OCI-LY1 (cell line): ENCODE measurements around the gene GALNTL6.

Experiments used
- H2AFZ ChIP-seq: fragments of 200-600 bp; sonication (generic), shearing (Covaris generic); 2 replicates; pipeline ENCODE4 v1.6.0; 2014; ENCODE audit warnings: antibody characterized with exemption, mild to moderate bottlenecking, low read length
- H3F3A ChIP-seq: fragments of 200-600 bp; sonication (generic), shearing (Covaris generic); 2 replicates; pipeline ENCODE4 v1.6.0; 2014; ENCODE audit warnings: mild to moderate bottlenecking, antibody characterized with exemption, low read length, moderate library complexity; ENCODE audit not compliant: insufficient read depth
- H3K27ac ChIP-seq: fragments of 200-600 bp; sonication (generic); 2 replicates; pipeline ENCODE4 v1.5.1; 2014; ENCODE audit warnings: low read length, mixed run types, mild to moderate bottlenecking, low read depth; ENCODE audit not compliant: poor library complexity, severe bottlenecking
- H3K27me3 ChIP-seq: fragments of 200-600 bp; sonication (generic); 2 replicates; pipeline ENCODE4 v1.6.0; 2014; ENCODE audit warnings: antibody characterized with exemption, mild to moderate bottlenecking, low read length, moderate library complexity; ENCODE audit not compliant: insufficient read depth
- H3K36me3 ChIP-seq: fragments of 200-600 bp; sonication (generic); 2 replicates; pipeline ENCODE4 v1.6.1; 2014; ENCODE audit warnings: mild to moderate bottlenecking, antibody characterized with exemption, low read length, moderate library complexity, mixed read lengths; ENCODE audit not compliant: insufficient read depth
- H3K4me1 ChIP-seq: fragments of 200-600 bp; sonication (generic); 2 replicates; pipeline ENCODE4 v1.5.1; 2014; ENCODE audit warnings: mild to moderate bottlenecking, low read length, moderate library complexity; ENCODE audit not compliant: insufficient read depth, severe bottlenecking
- H3K4me2 ChIP-seq: fragments of 200-600 bp; sonication (generic), shearing (Covaris generic); 2 replicates; pipeline ENCODE4 v1.6.1; 2014; ENCODE audit warnings: low read length
- H3K4me3 ChIP-seq: fragments of 200-600 bp; sonication (generic); 2 replicates; pipeline ENCODE4 v1.5.1; 2014; ENCODE audit warnings: low read length, low read depth, mild to moderate bottlenecking, mixed read lengths; ENCODE audit not compliant: poor library complexity, severe bottlenecking
- H3K79me2 ChIP-seq: fragments of 200-600 bp; shearing (Covaris generic); 2 replicates; pipeline ENCODE4 v1.6.1; 2016; ENCODE audit warnings: mixed run types, low read length, mixed read lengths; ENCODE audit not compliant: insufficient read depth
- H3K9ac ChIP-seq: fragments of 200-600 bp; sonication (generic), shearing (Covaris generic); 2 replicates; pipeline ENCODE4 v1.6.1; 2014; ENCODE audit warnings: mild to moderate bottlenecking, low read length, mixed read lengths
- H3K9me2 ChIP-seq: fragments of 200-600 bp; sonication (generic), shearing (Covaris generic); 2 replicates; pipeline ENCODE4 v1.6.1; 2014; ENCODE audit warnings: low read depth, mild to moderate bottlenecking, low read length, mixed read lengths
- H3K9me3 ChIP-seq: fragments of 200-600 bp; shearing (Covaris generic); 2 replicates; pipeline ENCODE4 v1.6.1; 2014; ENCODE audit warnings: low read length, mixed read lengths
- H4K20me1 ChIP-seq: fragments of 200-600 bp; sonication (generic), shearing (Covaris generic); 2 replicates; pipeline ENCODE4 v1.6.0; 2016; ENCODE audit warnings: mild to moderate bottlenecking, low read length; ENCODE audit not compliant: insufficient read depth
- EZH2 ChIP-seq: fragments of 200-600 bp; sonication (generic), shearing (Covaris generic); IDR thresholded peaks from 2 replicates; pipeline ENCODE4 v1.8.0; 2017; ENCODE audit warnings: borderline replicate concordance, mixed run types, mild to moderate bottlenecking, antibody characterized with exemption, low read length, moderate library complexity, mixed read lengths
- TF ChIP-seq, protein P1 (sequence below): fragments of 200-600 bp; sonication (generic), shearing (Covaris generic); IDR thresholded peaks from 2 replicates; pipeline ENCODE4 v1.5.1; 2017; ENCODE audit warnings: mild to moderate bottlenecking, antibody characterized with exemption, low read length, moderate library complexity, mixed read lengths

The GALNTL6 gene

DNA sequence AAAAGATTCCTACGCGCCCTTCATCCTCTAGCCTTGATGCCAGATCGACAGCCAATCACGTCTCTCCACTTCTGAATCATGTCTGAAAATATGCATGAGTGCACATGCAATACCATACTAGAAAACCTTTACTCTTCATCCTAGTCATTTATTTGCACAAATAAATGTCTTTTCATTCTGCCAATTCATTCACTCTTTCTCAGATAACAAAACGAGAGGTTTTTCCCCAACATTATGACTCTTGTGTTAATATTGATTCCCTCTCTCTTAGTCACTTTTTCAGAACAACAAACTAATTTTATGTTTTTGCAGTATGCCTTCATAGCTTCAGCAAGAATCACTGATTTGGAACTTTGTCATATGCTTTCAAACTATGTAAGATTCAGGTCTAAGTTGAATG lies 806.0 kb downstream of the GALNTL6 start:
- no peak for TF ChIP-seq EZH2
- TF ChIP-seq, protein P1, sequence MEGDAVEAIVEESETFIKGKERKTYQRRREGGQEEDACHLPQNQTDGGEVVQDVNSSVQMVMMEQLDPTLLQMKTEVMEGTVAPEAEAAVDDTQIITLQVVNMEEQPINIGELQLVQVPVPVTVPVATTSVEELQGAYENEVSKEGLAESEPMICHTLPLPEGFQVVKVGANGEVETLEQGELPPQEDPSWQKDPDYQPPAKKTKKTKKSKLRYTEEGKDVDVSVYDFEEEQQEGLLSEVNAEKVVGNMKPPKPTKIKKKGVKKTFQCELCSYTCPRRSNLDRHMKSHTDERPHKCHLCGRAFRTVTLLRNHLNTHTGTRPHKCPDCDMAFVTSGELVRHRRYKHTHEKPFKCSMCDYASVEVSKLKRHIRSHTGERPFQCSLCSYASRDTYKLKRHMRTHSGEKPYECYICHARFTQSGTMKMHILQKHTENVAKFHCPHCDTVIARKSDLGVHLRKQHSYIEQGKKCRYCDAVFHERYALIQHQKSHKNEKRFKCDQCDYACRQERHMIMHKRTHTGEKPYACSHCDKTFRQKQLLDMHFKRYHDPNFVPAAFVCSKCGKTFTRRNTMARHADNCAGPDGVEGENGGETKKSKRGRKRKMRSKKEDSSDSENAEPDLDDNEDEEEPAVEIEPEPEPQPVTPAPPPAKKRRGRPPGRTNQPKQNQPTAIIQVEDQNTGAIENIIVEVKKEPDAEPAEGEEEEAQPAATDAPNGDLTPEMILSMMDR, result no peak
- no peaks in the 10 kb centered on the region for H3K79me2 ChIP-seq
- H3K27ac ChIP-seq, result no peak overlapping the region
- H3K9ac ChIP-seq, result no peak overlapping the region
- H4K20me1 ChIP-seq, result no peaks in the 10 kb centered on the region
- no peaks in the 10 kb centered on the region for H3K9me2 ChIP-seq
- H3K4me3 ChIP-seq, result no peak overlapping the region
- H2AFZ ChIP-seq, result no peak overlapping the region
- no peaks in the 10 kb centered on the region for H3K36me3 ChIP-seq
- no peaks in the 10 kb centered on the region for H3K4me1 ChIP-seq
- no peaks in the 10 kb centered on the region for H3F3A ChIP-seq
- H3K4me2 ChIP-seq, result no peak overlapping the region
- no peaks in the 10 kb centered on the region for H3K27me3 ChIP-seq
- H3K9me3 ChIP-seq, result no peaks in the 10 kb centered on the region

DNA sequence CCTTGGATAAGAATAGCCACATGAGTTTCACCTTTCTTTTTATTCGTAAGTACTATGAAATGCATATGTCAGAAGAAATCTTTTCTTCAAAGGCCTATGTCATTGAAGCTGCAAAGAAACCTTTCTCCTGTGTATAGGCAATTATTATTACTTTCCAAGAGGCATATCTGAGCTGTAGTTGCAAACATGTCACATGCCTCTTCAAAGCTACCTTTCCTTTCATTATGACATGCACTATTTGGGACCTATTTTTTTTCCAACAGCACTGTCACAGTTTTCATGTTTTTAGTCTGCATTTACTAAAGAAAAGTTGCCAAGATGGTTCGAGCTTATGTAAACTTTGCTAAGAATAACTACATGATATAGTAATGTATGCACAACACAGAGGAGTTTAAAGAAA lies 806.6 kb downstream of the GALNTL6 start:
- Histone ChIP-seq H4K20me1 (no peaks in the 10 kb centered on the region), H3K9me2 (no peaks in the 10 kb centered on the region), H3K4me2 (no peak overlapping the region), H3K4me1 (no peaks in the 10 kb centered on the region), H3K79me2 (no peaks in the 10 kb centered on the region), H3K27ac (no peak overlapping the region), H3K9me3 (no peaks in the 10 kb centered on the region), H3F3A (no peaks in the 10 kb centered on the region), H3K4me3 (no peak overlapping the region), H3K9ac (no peak overlapping the region), H3K27me3 (no peaks in the 10 kb centered on the region), H3K36me3 (no peaks in the 10 kb centered on the region), H2AFZ (no peak overlapping the region)
- TF ChIP-seq, protein P1, result no peak
- TF ChIP-seq EZH2, result no peak

DNA sequence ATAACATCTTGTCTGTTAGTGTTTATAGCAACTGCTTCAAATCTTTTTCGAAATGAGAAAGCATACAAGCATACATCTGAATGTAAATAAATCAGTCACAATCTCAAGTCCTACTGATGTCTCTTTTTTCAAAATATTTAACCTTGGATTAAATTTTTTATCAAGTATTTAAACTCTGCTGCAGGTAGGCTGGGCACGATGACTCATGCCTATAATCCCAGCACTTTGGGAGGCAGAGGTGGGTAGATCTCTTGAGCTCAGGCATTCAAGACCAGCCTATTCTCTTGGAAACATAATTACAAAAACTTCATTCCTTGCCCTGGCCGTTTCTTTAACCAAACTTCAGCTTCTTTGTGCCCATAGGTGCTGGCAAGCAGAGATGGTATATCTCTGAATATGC lies 815.1 kb downstream of the GALNTL6 start:
- no peaks in the 10 kb centered on the region for H3K79me2 ChIP-seq
- no peak overlapping the region for H3K27ac ChIP-seq
- H3K9ac ChIP-seq, result no peak overlapping the region
- H3K9me2 ChIP-seq, result no peaks in the 10 kb centered on the region
- TF ChIP-seq, protein P1, result no peak
- TF ChIP-seq EZH2, result no peak
- no peaks in the 10 kb centered on the region for H3K9me3 ChIP-seq
- no peaks in the 10 kb centered on the region for H3F3A ChIP-seq
- H3K4me2 ChIP-seq, result no peak overlapping the region
- H4K20me1 ChIP-seq, result no peaks in the 10 kb centered on the region
- H2AFZ ChIP-seq, result no peak overlapping the region
- no peaks in the 10 kb centered on the region for H3K36me3 ChIP-seq
- no peak overlapping the region for H3K4me3 ChIP-seq
- no peaks in the 10 kb centered on the region for H3K4me1 ChIP-seq
- no peaks in the 10 kb centered on the region for H3K27me3 ChIP-seq
